ENCODE data around the gene UBALD2. TPM values are rescaled to one million over a fixed set of nuclear protein-coding genes. Genes with fewer than 3 reads are reported as not detected.
"Not testable (repeated sequence)": the region's sequence is repeated elsewhere in the genome, so short reads cannot be mapped to it uniquely, and the experiment has no call there.

UBALD2 gene
- total RNA-seq: 10 to 100 TPM; 11.1 to 15.1 (median 13.0) TPM

GRCh38 chr17:76264755-76265623 is at the start of gene UBALD2:
Gene UBALD2 (plus strand): TSS chr17:76265348. CDS start chr17:76265506, 158 bp downstream.
- peaks cover 24 to 35% of the 10 kb centered on the region in 2 donors for H3K4me1 ChIP-seq
- no peaks in the 10 kb centered on the region for H3K36me3 ChIP-seq
- peak; percentile 99 to 100 for DNase-seq (ENCODE audit: low spot score in 2 of 2)
- H3K27ac ChIP-seq: peak within 1 kb of the TSS; percentile 97 to 99
- H3K9me3 ChIP-seq: no peaks in the 10 kb centered on the region
- H3K27me3 ChIP-seq: no peaks in the 10 kb centered on the region
- intact Hi-C loops (cut with DNase I; ENCODE audit: low total_unique reads): no loop called here
- peak within 1 kb of the TSS; percentile 95 to 97 (median 97) for H3K4me3 ChIP-seq
- TF ChIP-seq POLR2A (IDR thresholded peaks at IDR 0.05) (peak; percentile 38), CTCF (IDR thresholded peaks at IDR 0.05) (peak in 2 of 3 donors; percentile 22 to 29), POLR2AphosphoS5 (IDR thresholded peaks at IDR 0.05) (peak; percentile 71 to 86 (median 73))

DNA sequence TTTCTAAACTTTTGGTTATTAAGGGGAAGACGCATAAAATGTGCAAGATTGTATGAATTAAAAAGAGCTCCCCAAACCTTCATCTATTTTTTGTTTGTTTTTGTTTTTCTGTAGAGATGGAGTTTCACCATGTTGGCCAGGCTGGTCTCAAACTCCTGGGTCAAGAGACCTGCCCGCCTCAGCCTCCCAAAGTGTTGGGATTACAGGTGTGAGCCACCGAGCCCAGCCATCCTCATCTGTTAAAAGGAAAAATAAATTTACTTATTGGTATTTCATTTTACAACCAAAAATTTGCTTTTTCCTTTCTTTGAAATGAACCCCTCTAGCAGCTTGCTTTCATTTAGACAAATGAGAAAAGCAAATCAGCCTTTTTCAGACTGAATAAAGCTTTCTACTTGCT is 48.1 kb upstream of the UBALD2 start:
- no peaks in the 10 kb centered on the region for H3K4me1 ChIP-seq
- TF ChIP-seq POLR2AphosphoS5 (IDR thresholded peaks at IDR 0.05): no peak
- H3K4me3 ChIP-seq: no peak overlapping the region
- H3K27me3 ChIP-seq: no peaks in the 10 kb centered on the region
- H3K27ac ChIP-seq: no peak overlapping the region
- intact Hi-C loops (cut with DNase I; ENCODE audit: low total_unique reads): no loop called here
- H3K36me3 ChIP-seq: no peaks in the 10 kb centered on the region
- no peaks in the 10 kb centered on the region for H3K9me3 ChIP-seq
- DNase-seq (ENCODE audit: low spot score in 2 of 2): no peak

- H3K27ac ChIP-seq: no peak overlapping the region
- no peaks in the 10 kb centered on the region for H3K4me1 ChIP-seq
- no peak for DNase-seq (ENCODE audit: low spot score in 2 of 2)
- no peaks in the 10 kb centered on the region for H3K27me3 ChIP-seq
- H3K9me3 ChIP-seq: no peaks in the 10 kb centered on the region
- no peaks in the 10 kb centered on the region for H3K36me3 ChIP-seq
- intact Hi-C loops (cut with DNase I; ENCODE audit: low total_unique reads): no loop called here
- H3K4me3 ChIP-seq: no peak overlapping the region
- TF ChIP-seq CTCF (IDR thresholded peaks at IDR 0.05) (no peak), POLR2AphosphoS5 (IDR thresholded peaks at IDR 0.05) (no peak), POLR2A (IDR thresholded peaks at IDR 0.05) (no peak)
Observed at GRCh38 chr17:76219670-76220383, 45.3 kb upstream of the UBALD2 start.

DNA sequence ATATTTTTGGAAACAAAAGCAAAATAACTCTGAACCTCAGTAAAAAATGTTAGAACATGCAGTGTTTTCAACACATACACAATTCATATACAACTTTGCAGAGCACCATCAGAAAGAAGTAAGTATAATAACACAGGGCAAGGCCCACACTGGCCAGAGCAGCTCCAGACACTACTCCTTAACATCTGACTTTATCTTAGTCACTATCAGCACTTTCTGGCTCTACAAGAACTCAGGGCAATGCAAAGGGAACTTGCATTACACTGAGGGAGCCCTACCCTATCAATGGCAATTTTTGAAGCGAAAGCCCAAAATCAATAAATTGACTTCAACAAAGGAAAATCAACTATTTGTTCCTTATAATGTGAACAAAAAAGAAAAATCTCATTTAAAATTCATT is 41.3 kb upstream of the UBALD2 start:
- Histone ChIP-seq H3K9me3 (no peaks in the 10 kb centered on the region), H3K27me3 (no peaks in the 10 kb centered on the region), H3K27ac (no peak overlapping the region), H3K4me3 (no peak overlapping the region), H3K36me3 (no peaks in the 10 kb centered on the region), H3K4me1 (no peaks in the 10 kb centered on the region)
- TF ChIP-seq POLR2AphosphoS5 (IDR thresholded peaks at IDR 0.05) (no peak), POLR2A (IDR thresholded peaks at IDR 0.05) (no peak), CTCF (IDR thresholded peaks at IDR 0.05) (no peak)
- DNase-seq (ENCODE audit: low spot score in 2 of 2): no peak
- intact Hi-C loops (cut with DNase I; ENCODE audit: low total_unique reads): no loop called here

- intact Hi-C loops (cut with DNase I; ENCODE audit: low total_unique reads); H3K9me3 ChIP-seq; H3K4me1 ChIP-seq; H3K27me3 ChIP-seq; H3K36me3 ChIP-seq; H3K4me3 ChIP-seq; H3K27ac ChIP-seq; DNase-seq (ENCODE audit: low spot score in 2 of 2): not testable (repeated sequence)
Observed at GRCh38 chr17:76225373-76226086, 39.6 kb upstream of the UBALD2 start.

DNA sequence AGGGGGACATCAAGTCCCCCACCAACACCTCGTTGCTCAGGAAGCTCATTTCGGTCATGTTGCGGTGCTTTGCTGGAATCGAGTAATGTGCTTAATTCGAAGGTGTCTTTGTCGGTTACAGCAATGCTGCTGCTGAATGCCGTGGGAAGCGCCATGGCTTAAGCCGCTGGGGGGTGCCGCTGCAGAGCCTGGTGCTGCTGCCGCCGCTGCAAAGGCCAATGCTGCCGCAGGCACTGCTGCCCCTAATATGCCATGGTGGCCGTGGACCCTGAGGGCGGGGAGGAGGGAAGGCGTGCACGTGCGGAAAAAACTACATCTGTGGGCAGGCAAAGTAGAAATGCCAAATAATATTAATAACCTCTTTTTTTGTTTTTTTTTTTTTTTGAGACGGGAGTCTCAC is 38.4 kb upstream of the UBALD2 start:
- H3K9me3 ChIP-seq; H3K36me3 ChIP-seq; H3K27me3 ChIP-seq; H3K27ac ChIP-seq; H3K4me1 ChIP-seq; intact Hi-C loops (cut with DNase I; ENCODE audit: low total_unique reads); H3K4me3 ChIP-seq: not testable (repeated sequence)
- peak in 1 of 2 donors; percentile 2 for DNase-seq (ENCODE audit: low spot score in 2 of 2)

Measured in breast epithelium (tissue), 4 donors.